Activated T-helper 2 cell treated with anti-CD3 and anti-CD28 coated beads, Interferon-gamma antibody, Interleukin-2, Interleukin-4, amounts not matched to agents 10 μg/mL and 5 μg/mL and 100 μg/mL, durations not matched to agents 14 hours and 24 hours and 36 hours (primary cell): ENCODE results near the gene SVBP. TPM values are rescaled to one million over a fixed set of nuclear protein-coding genes. Genes with fewer than 3 reads are reported as not detected.

ENCODE experiments used
- DNase-seq: peaks from one replicate; pipeline ENCODE4 v3.0.0; 2021; ENCODE audit warnings: low spot score
- H3K27ac Mint-ChIP-seq: one replicate; pipeline ENCODE4 v1.8.0; 2021; ENCODE audit warnings: mixed read lengths
- H3K27me3 Mint-ChIP-seq: one replicate; pipeline ENCODE4 v1.8.0; 2021; ENCODE audit warnings: low read depth, mixed read lengths
- H3K36me3 Mint-ChIP-seq: one replicate; pipeline ENCODE4 v1.8.0; 2021; ENCODE audit warnings: low read depth, mixed read lengths
- H3K4me1 Mint-ChIP-seq: one replicate; pipeline ENCODE4 v1.8.0; 2021; ENCODE audit warnings: low read depth, mixed read lengths
- H3K4me3 Mint-ChIP-seq: one replicate; pipeline ENCODE4 v1.8.0; 2021; ENCODE audit warnings: low read depth, mild to moderate bottlenecking, moderate library complexity, mixed read lengths
- H3K9me3 Mint-ChIP-seq: one replicate; pipeline ENCODE4 v1.8.0; 2021; ENCODE audit warnings: mixed read lengths
- intact Hi-C: fragments of 100-400 bp; cut with micrococcal nuclease; formaldehyde crosslinking; loops from one replicate; pipeline ENCODE4 v1.15.1; 2023
- total RNA-seq: library from RNA; stranded (reverse); gene quantifications from 2 replicates; pipeline ENCODE4 v1.2.3, GENCODE V29; 2022

The SVBP gene
- total RNA-seq, 1 donor from 2014 or later = 11.4 TPM

GRCh38 chr1:42765832-42766740 is 51.1 kb downstream of the SVBP start:
- Mint-ChIP-seq H3K27ac (peak overlapping the region; percentile 63), H3K4me3 (no peak overlapping the region), H3K27me3 (no peaks in the 10 kb centered on the region), H3K9me3 (no peaks in the 10 kb centered on the region), H3K36me3 (peaks cover 33% of the 10 kb centered on the region), H3K4me1 (peaks cover 17% of the 10 kb centered on the region)
- DNase-seq = peak; percentile 41
- intact Hi-C loops = loop anchor here (2.0 to 10.0 kb wide), 5 partner anchors 51 to 431 kb away; partner anchors contain the start of genes ERMAP, FOXJ3, PPCS and PPIH

- Mint-ChIP-seq H3K4me3 (no peak overlapping the region), H3K9me3 (no peaks in the 10 kb centered on the region), H3K27ac (no peak overlapping the region), H3K4me1 (peaks cover 14% of the 10 kb centered on the region), H3K36me3 (peaks cover 25% of the 10 kb centered on the region), H3K27me3 (no peaks in the 10 kb centered on the region)
- intact Hi-C loops = loop anchor here (5.0 to 10.0 kb wide), 3 partner anchors 82 to 430 kb away; partner anchors contain the start of genes FOXJ3, PPCS, ZMYND12 and ZNF691
- no peak for DNase-seq
Measured at GRCh38 chr1:42765269-42765668, 51.9 kb downstream of the SVBP start.

- peaks cover 28% of the 10 kb centered on the region for H3K36me3 Mint-ChIP-seq
- no peaks in the 10 kb centered on the region for H3K9me3 Mint-ChIP-seq
- intact Hi-C loops = loop anchor here (10.0 kb wide), 2 partner anchors 307 to 427 kb away; partner anchors contain the start of genes FOXJ3, PPCS and ZMYND12
- no peaks in the 10 kb centered on the region for H3K27me3 Mint-ChIP-seq
- no peak overlapping the region for H3K27ac Mint-ChIP-seq
- no peak overlapping the region for H3K4me3 Mint-ChIP-seq
- peaks cover 2% of the 10 kb centered on the region for H3K4me1 Mint-ChIP-seq
- DNase-seq = no peak
Measured at GRCh38 chr1:42762269-42762668, 54.9 kb downstream of the SVBP start.

- Mint-ChIP-seq H3K36me3 (peaks cover 35% of the 10 kb centered on the region), H3K27ac (no peak overlapping the region), H3K4me1 (peaks cover 4% of the 10 kb centered on the region), H3K27me3 (no peaks in the 10 kb centered on the region), H3K9me3 (no peaks in the 10 kb centered on the region), H3K4me3 (no peak overlapping the region)
- intact Hi-C loops = loop anchor here (10.0 kb wide), 2 partner anchors 307 to 427 kb away; partner anchors contain the start of genes FOXJ3, PPCS and ZMYND12
- no peak for DNase-seq
Measured at GRCh38 chr1:42761567-42761966, 55.6 kb downstream of the SVBP start.

GRCh38 chr1:42759114-42759513 is 58.1 kb downstream of the SVBP start:
- intact Hi-C loops = no loop called here
- H3K27me3 Mint-ChIP-seq = no peaks in the 10 kb centered on the region
- H3K36me3 Mint-ChIP-seq = peaks cover 52% of the 10 kb centered on the region
- peaks cover 4% of the 10 kb centered on the region for H3K4me1 Mint-ChIP-seq
- no peak for DNase-seq
- no peak overlapping the region for H3K4me3 Mint-ChIP-seq
- no peak overlapping the region for H3K27ac Mint-ChIP-seq
- no peaks in the 10 kb centered on the region for H3K9me3 Mint-ChIP-seq

GRCh38 chr1:42758641-42759040 is 58.6 kb downstream of the SVBP start:
- DNase-seq = no peak
- H3K9me3 Mint-ChIP-seq = no peaks in the 10 kb centered on the region
- peaks cover 56% of the 10 kb centered on the region for H3K36me3 Mint-ChIP-seq
- H3K27me3 Mint-ChIP-seq = no peaks in the 10 kb centered on the region
- intact Hi-C loops = no loop called here
- no peak overlapping the region for H3K4me3 Mint-ChIP-seq
- no peak overlapping the region for H3K27ac Mint-ChIP-seq
- H3K4me1 Mint-ChIP-seq = peaks cover 4% of the 10 kb centered on the region

GRCh38 chr1:42757892-42758275 is 59.3 kb downstream of the SVBP start:
- no peak for DNase-seq
- Mint-ChIP-seq H3K9me3 (no peaks in the 10 kb centered on the region), H3K4me3 (no peak overlapping the region), H3K27ac (no peak overlapping the region), H3K36me3 (peaks cover 62% of the 10 kb centered on the region), H3K4me1 (peaks cover 4% of the 10 kb centered on the region), H3K27me3 (no peaks in the 10 kb centered on the region)
- intact Hi-C loops = no loop called here

Other genes with a start within 250 kb of the SVBP start
- 77.5 and 78.7 TPM in 2 replicates for gene PPIH, start 159.0 kb downstream of the SVBP start, total RNA-seq
- 815 and 840 TPM in 2 replicates for gene YBX1, start 135.0 kb downstream of the SVBP start, total RNA-seq
- not detected in 2 replicates for gene CLDN19, start 77.2 kb downstream of the SVBP start, total RNA-seq
- gene P3H1, start 50.4 kb downstream of the SVBP start, total RNA-seq = 47.9 and 56.7 TPM in 2 replicates
- 6.9 and 10.3 TPM in 2 replicates for gene C1orf50, start 50.1 kb downstream of the SVBP start, total RNA-seq
- 0.16 and 0.39 TPM in 2 replicates for gene TMEM269, start 32.4 kb downstream of the SVBP start, total RNA-seq
- gene ERMAP, start 275 bp downstream of the SVBP start, total RNA-seq = 3.1 and 4.8 TPM in 2 replicates
- gene ZNF691, start 29.2 kb upstream of the SVBP start, total RNA-seq = 8.4 and 9.6 TPM in 2 replicates
- 143 and 155 TPM in 2 replicates for gene SLC2A1, start 141.5 kb upstream of the SVBP start, total RNA-seq